HL-60 (cell line): Measurements from ENCODE around the gene PAX9.

Experiments
- DNase-seq, 2 experiments: peaks; one replicate each; pipeline ENCODE4 v3.0.0-alpha.2; 2010 to 2020; ENCODE audit warnings: low read depth in 1 of 2, low spot score in 1 of 2
- H3K27ac ChIP-seq: fragments of 250-450 bp; sonication (Bioruptor Pico); replicated peaks from 2 replicates; pipeline ENCODE4 v1.5.1; 2020; ENCODE audit warnings: mild to moderate bottlenecking, moderate library complexity
- H3K27me3 ChIP-seq: fragments of 250-450 bp; sonication (Bioruptor Pico); 2 replicates; pipeline ENCODE4 v1.5.1; 2021; ENCODE audit warnings: mild to moderate bottlenecking, moderate library complexity; ENCODE audit not compliant: insufficient read depth, poor library complexity, severe bottlenecking
- H3K4me3 ChIP-seq: replicated peaks from 2 replicates; pipeline ENCODE4 v1.5.1; 2011; ENCODE audit warnings: mild to moderate bottlenecking, control low read depth, low read length; ENCODE audit not compliant: insufficient read depth
- GABPA ChIP-seq: IDR thresholded peaks from 2 replicates; pipeline ENCODE4 v1.6.1; 2012; ENCODE audit warnings: low read depth
- POLR2AphosphoS5 ChIP-seq: IDR thresholded peaks from 2 replicates; pipeline ENCODE4 v1.6.1; 2012; ENCODE audit warnings: low read depth
- SPI1 ChIP-seq: IDR thresholded peaks from 2 replicates; pipeline ENCODE4 v1.6.1; 2012; ENCODE audit warnings: low read depth, mild to moderate bottlenecking, borderline replicate concordance
- TF ChIP-seq, protein P1 (sequence below): IDR thresholded peaks from 2 replicates; pipeline ENCODE4 v1.6.1; 2012; ENCODE audit warnings: low read depth; ENCODE audit not compliant: insufficient replicate concordance
- TF ChIP-seq, protein P2 (sequence below): IDR thresholded peaks from one replicate; pipeline ENCODE4 v1.5.1; 2011; ENCODE audit warnings: low read length, control low read depth, inconsistent platforms; ENCODE audit not compliant: insufficient read depth

Gene PAX9

DNA sequence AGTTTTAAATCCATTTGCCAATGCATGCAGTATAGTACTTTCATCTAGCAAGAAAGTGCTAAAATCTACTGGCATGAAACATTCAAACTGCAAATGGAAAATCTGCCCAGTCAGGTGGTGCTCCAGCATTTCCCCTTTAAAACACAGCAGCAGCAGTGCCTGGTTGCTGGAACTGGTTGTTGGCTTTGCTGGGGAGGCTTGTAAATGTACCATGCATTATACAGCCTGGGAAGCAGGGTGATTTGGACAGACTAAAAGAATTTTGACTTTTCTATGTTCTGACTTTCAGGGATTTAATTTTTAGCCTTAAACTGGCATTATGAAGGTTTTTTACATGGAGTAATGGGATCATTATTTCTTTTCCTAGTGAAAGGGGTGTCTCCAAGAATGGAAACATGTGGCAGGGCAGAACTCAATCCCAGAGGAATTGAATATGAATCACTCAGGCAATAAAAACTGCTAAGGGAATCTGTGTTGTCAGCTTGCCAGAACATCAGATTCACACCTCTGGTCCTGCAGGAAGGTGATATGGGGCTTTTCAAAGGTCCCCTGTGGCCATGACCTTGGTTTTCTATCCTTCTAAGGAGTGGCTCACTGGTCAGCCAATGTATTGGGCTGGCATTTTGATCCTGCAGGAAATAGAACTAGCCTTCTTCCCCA is 9.0 kb upstream of the PAX9 start:
- Histone ChIP-seq H3K27me3 (peaks cover 92% of the 10 kb centered on the region), H3K4me3 (no peak overlapping the region), H3K27ac (no peak overlapping the region)
- TF ChIP-seq, protein P1, sequence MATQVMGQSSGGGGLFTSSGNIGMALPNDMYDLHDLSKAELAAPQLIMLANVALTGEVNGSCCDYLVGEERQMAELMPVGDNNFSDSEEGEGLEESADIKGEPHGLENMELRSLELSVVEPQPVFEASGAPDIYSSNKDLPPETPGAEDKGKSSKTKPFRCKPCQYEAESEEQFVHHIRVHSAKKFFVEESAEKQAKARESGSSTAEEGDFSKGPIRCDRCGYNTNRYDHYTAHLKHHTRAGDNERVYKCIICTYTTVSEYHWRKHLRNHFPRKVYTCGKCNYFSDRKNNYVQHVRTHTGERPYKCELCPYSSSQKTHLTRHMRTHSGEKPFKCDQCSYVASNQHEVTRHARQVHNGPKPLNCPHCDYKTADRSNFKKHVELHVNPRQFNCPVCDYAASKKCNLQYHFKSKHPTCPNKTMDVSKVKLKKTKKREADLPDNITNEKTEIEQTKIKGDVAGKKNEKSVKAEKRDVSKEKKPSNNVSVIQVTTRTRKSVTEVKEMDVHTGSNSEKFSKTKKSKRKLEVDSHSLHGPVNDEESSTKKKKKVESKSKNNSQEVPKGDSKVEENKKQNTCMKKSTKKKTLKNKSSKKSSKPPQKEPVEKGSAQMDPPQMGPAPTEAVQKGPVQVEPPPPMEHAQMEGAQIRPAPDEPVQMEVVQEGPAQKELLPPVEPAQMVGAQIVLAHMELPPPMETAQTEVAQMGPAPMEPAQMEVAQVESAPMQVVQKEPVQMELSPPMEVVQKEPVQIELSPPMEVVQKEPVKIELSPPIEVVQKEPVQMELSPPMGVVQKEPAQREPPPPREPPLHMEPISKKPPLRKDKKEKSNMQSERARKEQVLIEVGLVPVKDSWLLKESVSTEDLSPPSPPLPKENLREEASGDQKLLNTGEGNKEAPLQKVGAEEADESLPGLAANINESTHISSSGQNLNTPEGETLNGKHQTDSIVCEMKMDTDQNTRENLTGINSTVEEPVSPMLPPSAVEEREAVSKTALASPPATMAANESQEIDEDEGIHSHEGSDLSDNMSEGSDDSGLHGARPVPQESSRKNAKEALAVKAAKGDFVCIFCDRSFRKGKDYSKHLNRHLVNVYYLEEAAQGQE = no peak
- TF ChIP-seq GABPA (no peak), SPI1 (no peak), POLR2AphosphoS5 (no peak)
- TF ChIP-seq, protein P2, sequence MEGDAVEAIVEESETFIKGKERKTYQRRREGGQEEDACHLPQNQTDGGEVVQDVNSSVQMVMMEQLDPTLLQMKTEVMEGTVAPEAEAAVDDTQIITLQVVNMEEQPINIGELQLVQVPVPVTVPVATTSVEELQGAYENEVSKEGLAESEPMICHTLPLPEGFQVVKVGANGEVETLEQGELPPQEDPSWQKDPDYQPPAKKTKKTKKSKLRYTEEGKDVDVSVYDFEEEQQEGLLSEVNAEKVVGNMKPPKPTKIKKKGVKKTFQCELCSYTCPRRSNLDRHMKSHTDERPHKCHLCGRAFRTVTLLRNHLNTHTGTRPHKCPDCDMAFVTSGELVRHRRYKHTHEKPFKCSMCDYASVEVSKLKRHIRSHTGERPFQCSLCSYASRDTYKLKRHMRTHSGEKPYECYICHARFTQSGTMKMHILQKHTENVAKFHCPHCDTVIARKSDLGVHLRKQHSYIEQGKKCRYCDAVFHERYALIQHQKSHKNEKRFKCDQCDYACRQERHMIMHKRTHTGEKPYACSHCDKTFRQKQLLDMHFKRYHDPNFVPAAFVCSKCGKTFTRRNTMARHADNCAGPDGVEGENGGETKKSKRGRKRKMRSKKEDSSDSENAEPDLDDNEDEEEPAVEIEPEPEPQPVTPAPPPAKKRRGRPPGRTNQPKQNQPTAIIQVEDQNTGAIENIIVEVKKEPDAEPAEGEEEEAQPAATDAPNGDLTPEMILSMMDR = no peak
- DNase-seq = no peak

DNA sequence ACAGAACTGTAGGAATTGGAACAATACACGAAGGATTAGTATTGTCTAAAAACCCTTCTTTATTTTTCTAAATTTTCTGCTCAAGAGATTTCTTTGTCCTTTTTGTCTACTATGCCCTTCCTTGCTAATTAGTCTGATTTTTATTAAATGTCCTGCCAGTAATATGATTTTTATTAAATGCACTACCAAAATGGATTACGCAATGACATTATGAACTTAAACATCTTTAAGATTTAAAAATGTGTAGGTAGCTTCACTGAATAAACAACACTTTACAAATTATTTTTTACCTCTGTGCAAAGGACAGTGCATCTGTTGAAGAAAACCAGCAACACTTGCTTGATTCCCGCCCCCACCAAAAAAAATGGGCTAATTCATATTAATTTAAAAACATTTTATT is 8.2 kb upstream of the PAX9 start:
- no peak overlapping the region for H3K4me3 ChIP-seq
- peaks cover 92% of the 10 kb centered on the region for H3K27me3 ChIP-seq
- TF ChIP-seq POLR2AphosphoS5 (no peak), SPI1 (no peak), GABPA (no peak)
- TF ChIP-seq, protein P2 = no peak
- TF ChIP-seq, protein P1 = no peak
- no peak for DNase-seq
- no peak overlapping the region for H3K27ac ChIP-seq

DNA sequence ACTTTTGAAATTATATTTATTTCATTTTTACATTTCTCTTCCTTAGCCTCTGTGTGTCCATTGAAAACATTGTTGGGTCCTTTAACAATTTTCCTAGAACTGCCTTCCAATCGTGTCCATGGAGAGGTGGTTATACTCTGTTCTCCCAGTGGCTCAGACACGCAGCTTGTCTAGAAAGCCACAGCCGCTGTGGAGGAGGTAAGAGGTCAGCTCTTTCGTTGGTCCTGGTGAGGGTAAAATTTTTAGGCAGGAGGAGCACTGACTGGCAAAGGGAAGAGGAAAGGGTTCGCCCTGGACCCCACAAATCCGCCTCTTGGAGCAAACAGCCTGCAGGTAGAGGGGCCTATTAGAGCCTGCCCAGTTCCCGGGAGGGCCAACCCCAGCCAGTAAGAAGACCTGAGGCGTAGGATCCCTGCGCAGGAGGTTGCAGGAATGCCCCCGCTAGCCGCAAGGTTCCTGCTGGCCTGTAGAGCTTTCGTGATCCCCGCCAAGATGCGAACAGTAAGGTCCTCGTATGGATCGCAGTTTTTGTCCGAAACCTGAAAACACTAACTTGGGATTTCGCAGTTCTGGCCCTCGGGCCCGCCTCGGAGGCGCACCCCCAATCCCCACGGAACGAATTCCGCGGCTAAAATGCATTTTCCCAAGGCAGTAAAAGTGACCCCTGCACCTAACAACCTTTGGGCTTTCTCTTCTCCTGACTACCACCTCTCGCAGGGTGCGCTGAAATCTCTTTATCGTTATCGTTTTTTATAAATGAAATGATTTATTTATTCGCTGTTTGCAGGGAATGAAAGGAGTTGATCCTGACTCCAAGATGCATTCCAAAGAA is 7.5 kb upstream of the PAX9 start:
- no peak overlapping the region for H3K4me3 ChIP-seq
- TF ChIP-seq SPI1 (no peak), POLR2AphosphoS5 (no peak), GABPA (no peak)
- TF ChIP-seq, protein P1 = no peak
- TF ChIP-seq, protein P2 = no peak
- H3K27ac ChIP-seq = no peak overlapping the region
- no peak for DNase-seq
- H3K27me3 ChIP-seq = peaks cover 92% of the 10 kb centered on the region
